Thyroid gland (tissue), 4 donors: ENCODE measurements around the gene TMEM151B.

Source experiments
- POLR2A ChIP-seq, 2 donors: fragments of 450-650 bp; IDR thresholded peaks; one replicate each; pipeline ENCODE4 v1.6.1; 2017; ENCODE audit warnings: antibody characterized with exemption in 2 of 2, mild to moderate bottlenecking in 2 of 2, moderate library complexity in 1 of 2
- TF ChIP-seq, protein P1 (sequence below), 6 experiments: fragments of 200-600 bp in 3 of 6; fragments of 450-650 bp in 3 of 6; sonication (generic) in 3 of 6; IDR thresholded peaks; one replicate each; pipeline ENCODE4 v1.5.1; 2016 to 2019; ENCODE audit warnings: antibody characterized with exemption in 6 of 6, mild to moderate bottlenecking in 2 of 6, inconsistent platforms in 1 of 6, moderate library complexity in 1 of 6

DNA sequence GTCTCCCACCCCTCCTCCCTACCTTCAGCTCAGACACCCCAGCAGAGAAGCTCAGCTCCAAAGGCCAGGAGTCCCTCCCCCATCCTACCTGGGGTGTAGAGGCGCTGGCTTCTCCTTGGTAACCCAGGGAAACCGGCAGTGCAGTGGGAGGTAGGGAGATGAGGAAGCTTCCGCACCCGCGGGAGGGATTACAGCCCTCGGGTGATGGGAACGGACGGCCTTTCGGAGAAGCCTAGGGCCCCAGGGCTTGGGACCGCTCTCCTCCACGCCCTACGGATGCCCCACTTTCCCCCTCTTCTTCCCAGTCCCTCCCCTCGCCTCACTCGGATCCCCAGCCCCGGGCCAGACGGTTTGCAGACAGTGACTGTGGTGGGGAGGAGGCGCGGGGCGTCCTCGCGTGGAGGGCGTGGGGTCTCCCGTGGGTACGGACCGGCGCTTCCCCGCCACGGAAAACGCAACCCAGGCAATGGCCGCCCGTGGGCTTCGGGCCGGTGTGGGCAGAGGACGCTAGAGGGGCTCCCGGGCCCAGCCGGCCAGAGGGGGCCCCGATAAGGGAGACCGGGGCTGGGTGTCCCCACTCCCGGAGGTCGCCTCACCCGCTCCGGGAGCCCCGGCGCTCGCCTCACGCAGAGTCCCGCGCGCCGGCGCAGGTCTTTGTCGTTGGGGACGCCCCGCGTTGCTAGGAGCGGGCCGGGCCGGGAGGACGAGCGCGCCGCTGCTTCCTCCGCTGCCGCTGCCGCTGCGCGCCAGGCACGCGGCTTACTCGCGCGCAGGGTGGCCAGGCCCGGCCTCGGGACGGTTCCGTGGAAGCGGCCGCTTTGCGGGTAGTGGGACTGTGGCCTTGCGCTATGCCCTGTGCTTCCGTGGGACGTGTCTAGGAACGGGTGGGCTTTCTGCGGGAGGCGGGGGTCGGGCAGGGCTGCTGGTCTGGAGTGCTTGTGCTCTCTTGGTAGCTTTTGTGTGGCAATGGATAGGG is 27.1 kb downstream of the TMEM151B start:
- TF ChIP-seq, protein P1, sequence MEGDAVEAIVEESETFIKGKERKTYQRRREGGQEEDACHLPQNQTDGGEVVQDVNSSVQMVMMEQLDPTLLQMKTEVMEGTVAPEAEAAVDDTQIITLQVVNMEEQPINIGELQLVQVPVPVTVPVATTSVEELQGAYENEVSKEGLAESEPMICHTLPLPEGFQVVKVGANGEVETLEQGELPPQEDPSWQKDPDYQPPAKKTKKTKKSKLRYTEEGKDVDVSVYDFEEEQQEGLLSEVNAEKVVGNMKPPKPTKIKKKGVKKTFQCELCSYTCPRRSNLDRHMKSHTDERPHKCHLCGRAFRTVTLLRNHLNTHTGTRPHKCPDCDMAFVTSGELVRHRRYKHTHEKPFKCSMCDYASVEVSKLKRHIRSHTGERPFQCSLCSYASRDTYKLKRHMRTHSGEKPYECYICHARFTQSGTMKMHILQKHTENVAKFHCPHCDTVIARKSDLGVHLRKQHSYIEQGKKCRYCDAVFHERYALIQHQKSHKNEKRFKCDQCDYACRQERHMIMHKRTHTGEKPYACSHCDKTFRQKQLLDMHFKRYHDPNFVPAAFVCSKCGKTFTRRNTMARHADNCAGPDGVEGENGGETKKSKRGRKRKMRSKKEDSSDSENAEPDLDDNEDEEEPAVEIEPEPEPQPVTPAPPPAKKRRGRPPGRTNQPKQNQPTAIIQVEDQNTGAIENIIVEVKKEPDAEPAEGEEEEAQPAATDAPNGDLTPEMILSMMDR (IDR thresholded peaks at IDR 0.05): no peak
- TF ChIP-seq POLR2A (IDR thresholded peaks at IDR 0.05): no peak
